Ishikawa (cell line): ENCODE results near the gene DSP.

ENCODE experiments used
- CEBPB ChIP-seq: IDR thresholded peaks from 2 replicates; pipeline ENCODE4 v1.6.1; 2012
- CREB1 ChIP-seq: IDR thresholded peaks from 2 replicates; pipeline ENCODE4 v1.6.1; 2012; ENCODE audit warnings: low read depth
- EGR1 ChIP-seq: IDR thresholded peaks from 2 replicates; pipeline ENCODE4 v1.6.1; 2012
- EP300 ChIP-seq: IDR thresholded peaks from 2 replicates; pipeline ENCODE4 v1.6.1; 2012; ENCODE audit warnings: borderline replicate concordance
- FOXM1 ChIP-seq: IDR thresholded peaks from 2 replicates; pipeline ENCODE4 v1.6.1; 2012; ENCODE audit warnings: low read depth, borderline replicate concordance
- MAX ChIP-seq: IDR thresholded peaks from 2 replicates; pipeline ENCODE4 v1.6.1; 2012
- RAD21 ChIP-seq: IDR thresholded peaks from 2 replicates; pipeline ENCODE4 v1.6.1; 2012; ENCODE audit warnings: low read depth
- REST ChIP-seq: IDR thresholded peaks from 2 replicates; pipeline ENCODE4 v1.6.1; 2012; ENCODE audit warnings: low read depth, mild to moderate bottlenecking
- TAF1 ChIP-seq: IDR thresholded peaks from 2 replicates; pipeline ENCODE4 v1.6.1; 2012; ENCODE audit warnings: low read depth, mild to moderate bottlenecking
- TCF12 ChIP-seq: IDR thresholded peaks from 2 replicates; pipeline ENCODE4 v1.6.1; 2012; ENCODE audit warnings: low read depth
- TEAD4 ChIP-seq: IDR thresholded peaks from 2 replicates; pipeline ENCODE4 v1.6.1; 2012
- YY1 ChIP-seq: IDR thresholded peaks from 2 replicates; pipeline ENCODE4 v1.6.1; 2012; ENCODE audit warnings: low read depth

- TF ChIP-seq CEBPB (no peak), CREB1 (no peak), TAF1 (no peak), REST (no peak), MAX (no peak), TCF12 (no peak), EP300 (no peak), YY1 (no peak), TEAD4 (no peak), EGR1 (no peak), RAD21 (no peak), FOXM1 (no peak)
Measured at GRCh38 chr6:7556394-7557106, 15.1 kb downstream of the DSP start.
